GM12878 (cell line): ENCODE measurements around the gene SLC17A7. TPM values are rescaled to one million over a fixed set of nuclear protein-coding genes. Genes with fewer than 3 reads are reported as not detected.

ENCODE experiments used
- CBFB ChIP-seq: IDR thresholded peaks from 2 replicates; pipeline ENCODE4 v1.6.1; 2016; ENCODE audit warnings: antibody characterized with exemption, low read depth
- ESRRA ChIP-seq: IDR thresholded peaks from 2 replicates; pipeline ENCODE4 v1.6.1; 2012; ENCODE audit warnings: mild to moderate bottlenecking, low read length, improper control_type of control experiment
- GATAD2B ChIP-seq: fragments of 450-650 bp; conservative IDR thresholded peaks from 2 replicates; pipeline ENCODE4 v1.6.1; 2017; ENCODE audit warnings: low read depth, mild to moderate bottlenecking, moderate library complexity
- HCFC1 ChIP-seq: fragments of 150-350 bp; IDR thresholded peaks from 2 replicates; pipeline ENCODE4 v1.6.1; 2014; ENCODE audit warnings: low read length
- KDM1A ChIP-seq: fragments of 200-600 bp; sonication (generic); IDR thresholded peaks from 2 replicates; pipeline ENCODE4 v1.6.1; 2016; ENCODE audit warnings: borderline replicate concordance
- NR2C1 ChIP-seq: fragments of 450-650 bp; IDR thresholded peaks from 2 replicates; pipeline ENCODE4 v1.6.1; 2017; ENCODE audit warnings: antibody characterized with exemption, mild to moderate bottlenecking, moderate library complexity
- RBBP5 ChIP-seq: fragments of 200-600 bp; sonication (generic); conservative IDR thresholded peaks from 2 replicates; pipeline ENCODE4 v1.6.1; 2016
- RCOR1 ChIP-seq: conservative IDR thresholded peaks from 2 replicates; pipeline ENCODE4 v1.6.1; 2012; ENCODE audit warnings: low read depth, low read length, improper control_type of control experiment
- RELB ChIP-seq: fragments of 450-650 bp; IDR thresholded peaks from 2 replicates; pipeline ENCODE4 v1.6.1; 2017; ENCODE audit warnings: low read depth, mild to moderate bottlenecking, moderate library complexity
- SMARCA5 ChIP-seq: fragments of 450-650 bp; IDR thresholded peaks from 2 replicates; pipeline ENCODE4 v1.6.1; 2017; ENCODE audit warnings: mild to moderate bottlenecking
- TBL1XR1 ChIP-seq: IDR thresholded peaks from 2 replicates; pipeline ENCODE4 v1.6.1; 2012; ENCODE audit warnings: low read depth, low read length, improper control_type of control experiment
- ZNF622 ChIP-seq: fragments of 450-650 bp; IDR thresholded peaks from 2 replicates; pipeline ENCODE4 v1.6.1; 2017; ENCODE audit warnings: mild to moderate bottlenecking, inconsistent platforms
- polyA plus RNA-seq, 11 experiments: library from polyadenylated mRNA; depleted of rRNA in 4 of 11; unstranded in 6 of 11; stranded (reverse) in 5 of 11; fragments of >200 nt; fragmentation: Nextera tagmentation in 4 of 11; fragmentation: Illumina TruSeq in 1 of 11; extraction: Ambion mirVana in 4 of 11; extraction: Trizol in 1 of 11; gene quantifications; 1 replicate in 1 of 11; 2 replicates in 10 of 11; pipeline versions ENCODE4 v1.2.1 to v1.2.3, GENCODE V29; 2011 to 2016; ENCODE audit warnings: inconsistent platforms in 2 of 11, missing spikeins in 2 of 11, low read depth in 1 of 11
- total RNA-seq, 4 experiments: library from RNA; depleted of rRNA in 3 of 4; stranded (reverse); fragments of >200 nt in 3 of 4; fragmentation: Illumina TruSeq in 1 of 4; extraction: Trizol in 1 of 4; gene quantifications; 2 replicates each; pipeline versions ENCODE4 v1.2.1 to v1.2.3, GENCODE V29; 2013 to 2021
- TF ChIP-seq, protein P1 (sequence below): fragments of 450-650 bp; formaldehyde crosslinking; IDR thresholded peaks from 2 replicates; pipeline ENCODE4 v1.5.0; 2022; ENCODE audit warnings: mild to moderate bottlenecking, missing genetic modification characterization

SLC17A7 gene
- total and polyA plus RNA-seq, 10 of the 15 experiments (the other 5 are each of a cell fraction or from before 2014, with no cell fraction given): 0.03 to 0.24 (median 0.06) TPM; not detected in 6

GRCh38 chr19:49395581-49396407 is 45.5 kb downstream of the SLC17A7 start (continued):
- TF ChIP-seq, protein P1, sequence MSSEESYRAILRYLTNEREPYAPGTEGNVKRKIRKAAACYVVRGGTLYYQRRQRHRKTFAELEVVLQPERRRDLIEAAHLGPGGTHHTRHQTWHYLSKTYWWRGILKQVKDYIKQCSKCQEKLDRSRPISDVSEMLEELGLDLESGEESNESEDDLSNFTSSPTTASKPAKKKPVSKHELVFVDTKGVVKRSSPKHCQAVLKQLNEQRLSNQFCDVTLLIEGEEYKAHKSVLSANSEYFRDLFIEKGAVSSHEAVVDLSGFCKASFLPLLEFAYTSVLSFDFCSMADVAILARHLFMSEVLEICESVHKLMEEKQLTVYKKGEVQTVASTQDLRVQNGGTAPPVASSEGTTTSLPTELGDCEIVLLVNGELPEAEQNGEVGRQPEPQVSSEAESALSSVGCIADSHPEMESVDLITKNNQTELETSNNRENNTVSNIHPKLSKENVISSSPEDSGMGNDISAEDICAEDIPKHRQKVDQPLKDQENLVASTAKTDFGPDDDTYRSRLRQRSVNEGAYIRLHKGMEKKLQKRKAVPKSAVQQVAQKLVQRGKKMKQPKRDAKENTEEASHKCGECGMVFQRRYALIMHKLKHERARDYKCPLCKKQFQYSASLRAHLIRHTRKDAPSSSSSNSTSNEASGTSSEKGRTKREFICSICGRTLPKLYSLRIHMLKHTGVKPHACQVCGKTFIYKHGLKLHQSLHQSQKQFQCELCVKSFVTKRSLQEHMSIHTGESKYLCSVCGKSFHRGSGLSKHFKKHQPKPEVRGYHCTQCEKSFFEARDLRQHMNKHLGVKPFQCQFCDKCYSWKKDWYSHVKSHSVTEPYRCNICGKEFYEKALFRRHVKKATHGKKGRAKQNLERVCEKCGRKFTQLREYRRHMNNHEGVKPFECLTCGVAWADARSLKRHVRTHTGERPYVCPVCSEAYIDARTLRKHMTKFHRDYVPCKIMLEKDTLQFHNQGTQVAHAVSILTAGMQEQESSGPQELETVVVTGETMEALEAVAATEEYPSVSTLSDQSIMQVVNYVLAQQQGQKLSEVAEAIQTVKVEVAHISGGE (CRISPR knock-in tag): peak; percentile 44; the same call in 1 of the 2 replicates
- TF ChIP-seq NR2C1 (no peak), GATAD2B (0 out of 2 replicates have a peak, but pooled peaks have one; percentile 26), HCFC1 (no peak), RELB (peak; percentile 34; the same call in 1 of the 2 replicates), ZNF622 (no peak), RCOR1 (no peak), RBBP5 (no peak), ESRRA (no peak), CBFB (no peak), SMARCA5 (peak; percentile 60; the same call in 1 of the 2 replicates), KDM1A (no peak), TBL1XR1 (no peak)
